Stromal cell of bone marrow (primary cell): Measurements from ENCODE around the gene LRRC14B.
A peak's percentile ranks its signal among the peaks of the same experiment; 100 is the strongest.
"Not testable (repeated sequence)": the region's sequence is repeated elsewhere in the genome, so short reads cannot be mapped to it uniquely, and the experiment has no call there.

Experiments
- DNase-seq: peaks from one replicate; pipeline ENCODE4 v3.0.0-alpha.2; 2012; ENCODE audit warnings: low read depth

The LRRC14B gene

GRCh38 chr5:160173-160510 lies 31.2 kb upstream of the LRRC14B start:
- DNase-seq, result peak; percentile 49

- no peak for DNase-seq
Measured at GRCh38 chr5:160921-161802, 30.1 kb upstream of the LRRC14B start.

GRCh38 chr5:161803-162110 lies 29.5 kb upstream of the LRRC14B start:
- no peak for DNase-seq

GRCh38 chr5:162190-162564 lies 29.1 kb upstream of the LRRC14B start:
- no peak for DNase-seq

GRCh38 chr5:162565-163337 lies 28.5 kb upstream of the LRRC14B start:
- no peak for DNase-seq

GRCh38 chr5:163338-163620 lies 28.0 kb upstream of the LRRC14B start:
- DNase-seq, result no peak

GRCh38 chr5:163841-164240 lies 27.5 kb upstream of the LRRC14B start:
- no peak for DNase-seq

GRCh38 chr5:164244-164643 lies 27.1 kb upstream of the LRRC14B start:
- no peak for DNase-seq

GRCh38 chr5:164783-165182 lies 26.5 kb upstream of the LRRC14B start:
- not testable (repeated sequence) for DNase-seq

GRCh38 chr5:166441-167372 lies 24.6 kb upstream of the LRRC14B start:
- DNase-seq, result no peak

GRCh38 chr5:167511-167910 lies 23.8 kb upstream of the LRRC14B start:
- no peak for DNase-seq

GRCh38 chr5:167982-168660 lies 23.2 kb upstream of the LRRC14B start:
- DNase-seq, result peak; percentile 92

- DNase-seq, result no peak
Measured at GRCh38 chr5:169071-169727, 22.1 kb upstream of the LRRC14B start.

- DNase-seq, result no peak
Measured at GRCh38 chr5:169728-170094, 21.6 kb upstream of the LRRC14B start.

- DNase-seq, result no peak
Measured at GRCh38 chr5:170971-171800, 20.1 kb upstream of the LRRC14B start.

GRCh38 chr5:171801-172331 lies 19.4 kb upstream of the LRRC14B start:
- DNase-seq, result no peak

GRCh38 chr5:172421-172820 lies 18.9 kb upstream of the LRRC14B start:
- no peak for DNase-seq

- DNase-seq, result no peak
Measured at GRCh38 chr5:172841-173251, 18.4 kb upstream of the LRRC14B start.

- no peak for DNase-seq
Measured at GRCh38 chr5:173392-174290, 17.7 kb upstream of the LRRC14B start.

- DNase-seq, result no peak
Measured at GRCh38 chr5:174291-174600, 17.0 kb upstream of the LRRC14B start.
